ENCODE results near the gene TNNT1.
"Not testable (repeated sequence)": the region's sequence is repeated elsewhere in the genome, so short reads cannot be mapped to it uniquely, and the experiment has no call there.

Gene TNNT1

GRCh38 chr19:55174425-55175116, 25.6 kb upstream of the TNNT1 start:
- peaks cover 93% of the 10 kb centered on the region for H3K27me3 Mint-ChIP-seq
- DNase-seq: no peak
- peak overlapping the region; percentile 64 for H3K4me3 Mint-ChIP-seq
- no peak overlapping the region for H3K27ac Mint-ChIP-seq
- no peaks in the 10 kb centered on the region for H3K9me3 Mint-ChIP-seq
- peaks cover 23% of the 10 kb centered on the region for H3K4me1 Mint-ChIP-seq (ENCODE audit: low read depth)
- no peaks in the 10 kb centered on the region for H3K36me3 Mint-ChIP-seq (ENCODE audit: low read depth)

GRCh38 chr19:55173714-55174409, 24.9 kb upstream of the TNNT1 start:
- no peaks in the 10 kb centered on the region for H3K36me3 Mint-ChIP-seq (ENCODE audit: low read depth)
- H3K4me3 Mint-ChIP-seq: peak overlapping the region; percentile 64
- H3K4me1 Mint-ChIP-seq (ENCODE audit: low read depth): peaks cover 17% of the 10 kb centered on the region
- peak; percentile 65 for DNase-seq
- H3K9me3 Mint-ChIP-seq: no peaks in the 10 kb centered on the region
- H3K27ac Mint-ChIP-seq: no peak overlapping the region
- peaks cover 94% of the 10 kb centered on the region for H3K27me3 Mint-ChIP-seq

- Mint-ChIP-seq H3K4me3 (peak overlapping the region; percentile 64), H3K4me1 (ENCODE audit: low read depth) (peaks cover 13% of the 10 kb centered on the region), H3K36me3 (ENCODE audit: low read depth) (no peaks in the 10 kb centered on the region), H3K27me3 (peaks cover 88% of the 10 kb centered on the region), H3K27ac (no peak overlapping the region), H3K9me3 (no peaks in the 10 kb centered on the region)
- DNase-seq: no peak
Observed at GRCh38 chr19:55173186-55173713, 24.2 kb upstream of the TNNT1 start.

DNA sequence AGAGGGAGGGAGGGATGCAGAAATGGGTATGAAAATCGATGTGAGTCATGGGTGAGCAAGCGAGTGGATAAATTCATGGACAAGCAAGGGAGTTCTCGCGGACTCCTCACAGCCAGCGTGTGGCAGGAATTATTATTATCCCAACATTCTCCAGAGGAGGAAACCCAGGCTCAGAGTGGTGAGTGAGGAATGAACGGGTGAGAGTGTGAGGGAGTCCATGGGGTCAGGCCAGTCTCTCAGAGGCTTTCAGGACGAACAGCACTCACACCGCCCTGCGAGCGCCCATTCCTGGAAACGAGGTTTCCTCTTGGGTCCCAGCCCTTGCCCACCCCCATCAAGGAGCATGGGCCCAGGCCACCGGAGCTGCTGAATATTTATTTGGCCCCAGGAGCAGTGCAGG, 23.7 kb upstream of the TNNT1 start:
- DNase-seq: no peak
- H3K4me1 Mint-ChIP-seq (ENCODE audit: low read depth): peaks cover 13% of the 10 kb centered on the region
- no peak overlapping the region for H3K27ac Mint-ChIP-seq
- H3K9me3 Mint-ChIP-seq: no peaks in the 10 kb centered on the region
- peaks cover 86% of the 10 kb centered on the region for H3K27me3 Mint-ChIP-seq
- H3K36me3 Mint-ChIP-seq (ENCODE audit: low read depth): no peaks in the 10 kb centered on the region
- H3K4me3 Mint-ChIP-seq: peak overlapping the region; percentile 31

GRCh38 chr19:55172318-55172717, 23.3 kb upstream of the TNNT1 start:
- not testable (repeated sequence) for H3K4me3 Mint-ChIP-seq; H3K9me3 Mint-ChIP-seq; DNase-seq; H3K27ac Mint-ChIP-seq; H3K36me3 Mint-ChIP-seq (ENCODE audit: low read depth)
- H3K4me1 Mint-ChIP-seq (ENCODE audit: low read depth): peaks cover 13% of the 10 kb centered on the region
- peaks cover 85% of the 10 kb centered on the region for H3K27me3 Mint-ChIP-seq

- peaks cover 6% of the 10 kb centered on the region for H3K9me3 Mint-ChIP-seq
- no peaks in the 10 kb centered on the region for H3K36me3 Mint-ChIP-seq (ENCODE audit: low read depth)
Observed at GRCh38 chr19:55171440-55171839, 22.4 kb upstream of the TNNT1 start.

GRCh38 chr19:55169136-55169535, 20.1 kb upstream of the TNNT1 start:
- Mint-ChIP-seq H3K9me3 (peaks cover 6% of the 10 kb centered on the region), H3K27ac (no peak overlapping the region), H3K27me3 (peaks cover 79% of the 10 kb centered on the region), H3K4me1 (ENCODE audit: low read depth) (peaks cover 17% of the 10 kb centered on the region), H3K4me3 (no peak overlapping the region), H3K36me3 (ENCODE audit: low read depth) (no peaks in the 10 kb centered on the region)
- no peak for DNase-seq

More at GRCh38 chr19:55171440-55171839, 22.4 kb upstream of the TNNT1 start:
- no peak for DNase-seq
- Mint-ChIP-seq H3K4me3 (no peak overlapping the region), H3K27me3 (peaks cover 85% of the 10 kb centered on the region), H3K27ac (no peak overlapping the region), H3K4me1 (ENCODE audit: low read depth) (peaks cover 20% of the 10 kb centered on the region)

GRCh38 chr19:55166530-55167268, 17.7 kb upstream of the TNNT1 start, which contains the start of gene DNAAF3:
TSS of gene DNAAF3 (minus strand) at chr19:55166613. CDS start at chr19:55166413, 200 bp downstream.
- peak; percentile 78 for DNase-seq
- peak within 1 kb of the TSS; percentile 73 for H3K27ac Mint-ChIP-seq
- peaks cover 71% of the 10 kb centered on the region for H3K27me3 Mint-ChIP-seq

DNA sequence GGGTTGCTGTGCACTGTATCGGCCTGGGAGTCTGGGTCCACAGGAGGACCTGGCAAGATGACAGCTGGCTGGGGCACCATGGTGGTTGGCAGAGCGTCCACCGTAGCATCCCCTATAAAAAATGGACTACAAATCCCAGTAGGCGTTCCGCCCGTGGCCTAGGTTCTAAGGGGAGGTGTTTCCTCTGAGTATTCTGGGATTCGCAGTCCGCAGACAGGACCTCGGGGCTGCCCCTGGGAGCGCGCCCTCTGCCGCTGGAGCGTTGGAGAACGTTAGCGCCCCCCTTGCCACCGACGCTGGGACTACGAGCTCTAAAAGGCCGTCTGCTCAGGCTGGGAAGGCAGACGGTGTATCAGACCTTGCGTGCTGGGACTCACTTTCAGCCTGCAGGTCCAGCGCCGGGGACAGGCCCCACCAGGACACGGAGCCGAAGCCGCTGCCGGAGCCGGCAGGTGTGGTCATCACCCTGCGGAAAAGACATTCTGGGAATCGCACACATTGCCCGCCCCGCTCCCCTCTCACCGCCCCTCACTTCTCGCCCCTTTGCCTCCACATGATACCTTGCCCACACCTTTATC, 17.0 kb upstream of the TNNT1 start:
- Mint-ChIP-seq H3K4me1 (ENCODE audit: low read depth) (peaks cover 12% of the 10 kb centered on the region), H3K27ac (peak overlapping the region; percentile 73), H3K4me3 (peak overlapping the region; percentile 67), H3K27me3 (peaks cover 69% of the 10 kb centered on the region), H3K9me3 (peaks cover 6% of the 10 kb centered on the region), H3K36me3 (ENCODE audit: low read depth) (no peaks in the 10 kb centered on the region)
- DNase-seq: peak; percentile 61

More at GRCh38 chr19:55166530-55167268, 17.7 kb upstream of the TNNT1 start, which contains the start of gene DNAAF3:
- Mint-ChIP-seq H3K4me1 (ENCODE audit: low read depth) (peaks cover 12% of the 10 kb centered on the region), H3K4me3 (peak within 1 kb of the TSS; percentile 67), H3K9me3 (peaks cover 6% of the 10 kb centered on the region), H3K36me3 (ENCODE audit: low read depth) (no peaks in the 10 kb centered on the region)

- Mint-ChIP-seq H3K9me3 (peaks cover 2% of the 10 kb centered on the region), H3K36me3 (ENCODE audit: low read depth) (no peaks in the 10 kb centered on the region), H3K4me3 (no peak overlapping the region), H3K27ac (no peak overlapping the region), H3K4me1 (ENCODE audit: low read depth) (peaks cover 8% of the 10 kb centered on the region), H3K27me3 (peaks cover 75% of the 10 kb centered on the region)
- no peak for DNase-seq
Observed at GRCh38 chr19:55161571-55162322, 12.7 kb upstream of the TNNT1 start.

- no peak for DNase-seq
- H3K4me1 Mint-ChIP-seq (ENCODE audit: low read depth): peaks cover 5% of the 10 kb centered on the region
- no peaks in the 10 kb centered on the region for H3K9me3 Mint-ChIP-seq
- peaks cover 74% of the 10 kb centered on the region for H3K27me3 Mint-ChIP-seq
- H3K36me3 Mint-ChIP-seq (ENCODE audit: low read depth): no peaks in the 10 kb centered on the region
- no peak overlapping the region for H3K4me3 Mint-ChIP-seq
- H3K27ac Mint-ChIP-seq: no peak overlapping the region
Observed at GRCh38 chr19:55160986-55161365, 12.0 kb upstream of the TNNT1 start.

DNA sequence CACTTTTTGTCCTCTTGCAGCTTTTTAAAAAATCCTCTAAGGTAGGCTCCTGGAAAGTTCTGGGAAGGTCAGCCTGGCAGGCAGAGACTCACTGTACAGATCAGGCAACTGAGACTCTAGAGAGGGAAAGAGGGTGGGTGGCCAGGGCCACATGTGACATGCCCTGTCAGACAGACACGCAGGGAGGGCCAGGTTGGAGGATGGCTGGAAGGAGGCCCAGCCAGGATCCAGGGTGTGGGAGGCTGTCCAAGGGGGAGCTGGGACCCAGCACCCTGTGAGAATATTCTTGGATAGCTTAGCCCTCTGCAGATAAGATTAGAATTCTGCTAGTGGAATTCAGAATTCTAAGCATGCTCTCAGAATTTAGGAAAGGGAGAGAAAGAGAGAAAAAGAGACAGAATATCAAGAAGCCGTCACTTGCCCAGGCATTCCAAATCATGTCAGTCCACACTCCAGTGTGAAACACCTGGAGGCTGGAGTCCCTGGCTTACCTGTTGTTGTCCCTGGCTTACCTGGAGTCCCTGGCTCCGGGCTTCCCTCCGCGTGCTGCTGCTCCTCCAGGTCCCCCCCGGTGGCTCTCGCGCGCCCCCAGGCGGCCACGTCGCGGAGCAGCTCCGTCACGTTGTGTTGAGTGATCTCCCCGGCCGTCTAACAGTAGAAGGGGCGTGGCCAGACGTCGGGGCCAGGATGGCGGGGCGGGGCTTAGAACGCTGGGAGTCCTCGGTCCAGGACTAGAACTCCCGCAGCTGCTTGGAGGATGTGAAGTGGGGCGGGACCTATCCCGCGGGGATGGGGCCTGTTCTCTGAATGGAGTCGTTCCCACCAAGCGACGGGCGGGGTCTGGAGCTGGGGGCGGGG, 11.4 kb upstream of the TNNT1 start:
- H3K27me3 Mint-ChIP-seq: peaks cover 70% of the 10 kb centered on the region
- peaks cover 5% of the 10 kb centered on the region for H3K4me1 Mint-ChIP-seq (ENCODE audit: low read depth)
- DNase-seq: peak; percentile 90
- H3K27ac Mint-ChIP-seq: no peak overlapping the region
- no peaks in the 10 kb centered on the region for H3K9me3 Mint-ChIP-seq
- H3K4me3 Mint-ChIP-seq: no peak overlapping the region
- H3K36me3 Mint-ChIP-seq (ENCODE audit: low read depth): no peaks in the 10 kb centered on the region

All from activated T-cell treated with anti-CD3 and anti-CD28 coated beads, Interleukin-2, amount 50 U/mL, for 24 hours (primary cell).